ENCODE results near the gene ZNF423. TPM values are rescaled to one million over a fixed set of nuclear protein-coding genes. Genes with fewer than 3 reads are reported as not detected.
A peak's percentile ranks its signal among the peaks of the same experiment; 100 is the strongest.

Gene ZNF423
- not detected for total RNA-seq

GRCh38 chr16:49855822-49856671 is at the start of gene ZNF423:
Gene ZNF423, minus strand, starts transcription at chr16:49856112. Its CDS starts 338 bp downstream, at chr16:49855774.
- peak within 1 kb of the TSS; percentile 61 for H3K4me3 Mint-ChIP-seq
- no peaks in the 10 kb centered on the region for H3K9me3 Mint-ChIP-seq
- POLR2A ChIA-PET: no interaction called here
- peaks cover 55% of the 10 kb centered on the region for H3K27me3 Mint-ChIP-seq
- CTCF ChIA-PET: interaction anchor here (0.6 to 2.0 kb wide), 2 partner anchors 81 to 169 kb away, joined by 3 to 4 read pairs; partner anchors contain the start of gene CNEP1R1
- H3K27ac Mint-ChIP-seq: no peak within 1 kb of the TSS
- peaks cover 13% of the 10 kb centered on the region for H3K4me1 Mint-ChIP-seq
- peaks cover 1% of the 10 kb centered on the region for H3K36me3 Mint-ChIP-seq (ENCODE audit: low read depth)
- no peak for DNase-seq

GRCh38 chr16:49904348-49905062 is 48.6 kb upstream of the ZNF423 start:
- CTCF ChIA-PET: no interaction called here
- no peak overlapping the region for H3K27ac Mint-ChIP-seq
- no peak overlapping the region for H3K4me3 Mint-ChIP-seq
- POLR2A ChIA-PET: no interaction called here
- no peaks in the 10 kb centered on the region for H3K9me3 Mint-ChIP-seq
- no peaks in the 10 kb centered on the region for H3K27me3 Mint-ChIP-seq
- no peaks in the 10 kb centered on the region for H3K4me1 Mint-ChIP-seq
- no peak for DNase-seq
- H3K36me3 Mint-ChIP-seq (ENCODE audit: low read depth): no peaks in the 10 kb centered on the region

- no peak overlapping the region for H3K4me3 Mint-ChIP-seq
- H3K27me3 Mint-ChIP-seq: no peaks in the 10 kb centered on the region
- no peaks in the 10 kb centered on the region for H3K36me3 Mint-ChIP-seq (ENCODE audit: low read depth)
- CTCF ChIA-PET: no interaction called here
- H3K4me1 Mint-ChIP-seq: no peaks in the 10 kb centered on the region
- no peaks in the 10 kb centered on the region for H3K9me3 Mint-ChIP-seq
- POLR2A ChIA-PET: no interaction called here
- DNase-seq: no peak
- no peak overlapping the region for H3K27ac Mint-ChIP-seq
Observed at GRCh38 chr16:49902908-49903307, 47.0 kb upstream of the ZNF423 start.

GRCh38 chr16:49901711-49902110 is 45.8 kb upstream of the ZNF423 start:
- H3K36me3 Mint-ChIP-seq (ENCODE audit: low read depth): no peaks in the 10 kb centered on the region
- H3K27me3 Mint-ChIP-seq: no peaks in the 10 kb centered on the region
- H3K4me1 Mint-ChIP-seq: no peaks in the 10 kb centered on the region
- H3K9me3 Mint-ChIP-seq: no peaks in the 10 kb centered on the region
- no peak for DNase-seq
- H3K4me3 Mint-ChIP-seq: no peak overlapping the region
- H3K27ac Mint-ChIP-seq: no peak overlapping the region
- ChIA-PET POLR2A (no interaction called here), CTCF (interaction anchor here (1.5 kb wide), 1 partner anchor 23 kb away, joined by 3 read pairs; no protein-coding TSS in a partner anchor)

GRCh38 chr16:49900875-49901274 is 45.0 kb upstream of the ZNF423 start:
- Mint-ChIP-seq H3K27ac (no peak overlapping the region), H3K4me1 (no peaks in the 10 kb centered on the region), H3K4me3 (no peak overlapping the region), H3K36me3 (ENCODE audit: low read depth) (no peaks in the 10 kb centered on the region), H3K27me3 (no peaks in the 10 kb centered on the region), H3K9me3 (no peaks in the 10 kb centered on the region)
- no peak for DNase-seq
- POLR2A ChIA-PET: interaction anchor here (0.6 kb wide), 1 partner anchor 24 kb away, joined by 3 read pairs; no protein-coding TSS in a partner anchor
- CTCF ChIA-PET: interaction anchor here (1.5 kb wide), 1 partner anchor 24 kb away, joined by 3 read pairs; no protein-coding TSS in a partner anchor

- ChIA-PET CTCF (interaction anchor here (1.0 to 1.5 kb wide), 2 partner anchors 8 to 25 kb away, joined by 3 to 4 read pairs; no protein-coding TSS in a partner anchor), POLR2A (interaction anchor here (0.6 kb wide), 1 partner anchor 1234 kb away, joined by 3 read pairs; no protein-coding TSS in a partner anchor)
- Mint-ChIP-seq H3K4me3 (no peak overlapping the region), H3K4me1 (no peaks in the 10 kb centered on the region), H3K27me3 (no peaks in the 10 kb centered on the region), H3K9me3 (no peaks in the 10 kb centered on the region), H3K36me3 (ENCODE audit: low read depth) (no peaks in the 10 kb centered on the region), H3K27ac (no peak overlapping the region)
- no peak for DNase-seq
Observed at GRCh38 chr16:49899991-49900695, 44.2 kb upstream of the ZNF423 start.

- ChIA-PET CTCF (interaction anchor here (0.7 kb wide), 1 partner anchor 14 kb away, joined by 3 read pairs; no protein-coding TSS in a partner anchor), POLR2A (no interaction called here)
- peaks cover 4% of the 10 kb centered on the region for H3K27me3 Mint-ChIP-seq
- no peak overlapping the region for H3K27ac Mint-ChIP-seq
- DNase-seq: no peak
- H3K4me1 Mint-ChIP-seq: no peaks in the 10 kb centered on the region
- no peaks in the 10 kb centered on the region for H3K9me3 Mint-ChIP-seq
- H3K4me3 Mint-ChIP-seq: no peak overlapping the region
- no peaks in the 10 kb centered on the region for H3K36me3 Mint-ChIP-seq (ENCODE audit: low read depth)
Observed at GRCh38 chr16:49896447-49896964, 40.6 kb upstream of the ZNF423 start.

- Mint-ChIP-seq H3K36me3 (ENCODE audit: low read depth) (no peaks in the 10 kb centered on the region), H3K4me3 (no peak overlapping the region), H3K9me3 (no peaks in the 10 kb centered on the region), H3K27me3 (peaks cover 7% of the 10 kb centered on the region), H3K4me1 (no peaks in the 10 kb centered on the region), H3K27ac (no peak overlapping the region)
- ChIA-PET POLR2A (no interaction called here), CTCF (interaction anchor here (1.0 to 2.0 kb wide), 3 partner anchors 10 to 14 kb away, joined by 3 to 6 read pairs (median 5); no protein-coding TSS in a partner anchor)
- peak; percentile 14 for DNase-seq
Observed at GRCh38 chr16:49890876-49891275, 35.0 kb upstream of the ZNF423 start.

- peaks cover 7% of the 10 kb centered on the region for H3K27me3 Mint-ChIP-seq
- no peak overlapping the region for H3K4me3 Mint-ChIP-seq
- no peak for DNase-seq
- H3K36me3 Mint-ChIP-seq (ENCODE audit: low read depth): no peaks in the 10 kb centered on the region
- ChIA-PET CTCF (interaction anchor here (0.6 to 2.0 kb wide), 3 partner anchors 9 to 32 kb away, joined by 3 to 6 read pairs (median 4); no protein-coding TSS in a partner anchor), POLR2A (no interaction called here)
- H3K9me3 Mint-ChIP-seq: no peaks in the 10 kb centered on the region
- H3K4me1 Mint-ChIP-seq: no peaks in the 10 kb centered on the region
- H3K27ac Mint-ChIP-seq: no peak overlapping the region
Observed at GRCh38 chr16:49889725-49890397, 33.9 kb upstream of the ZNF423 start.

- no peak for DNase-seq
- CTCF ChIA-PET: interaction anchor here (1.0 to 1.7 kb wide), 2 partner anchors 10 to 28 kb away, joined by 3 to 4 read pairs; no protein-coding TSS in a partner anchor
- Mint-ChIP-seq H3K27ac (no peak overlapping the region), H3K4me3 (no peak overlapping the region), H3K9me3 (no peaks in the 10 kb centered on the region), H3K36me3 (ENCODE audit: low read depth) (no peaks in the 10 kb centered on the region), H3K4me1 (no peaks in the 10 kb centered on the region), H3K27me3 (peaks cover 7% of the 10 kb centered on the region)
- POLR2A ChIA-PET: no interaction called here
Observed at GRCh38 chr16:49886554-49887094, 30.7 kb upstream of the ZNF423 start.

- POLR2A ChIA-PET: no interaction called here
- no peaks in the 10 kb centered on the region for H3K4me1 Mint-ChIP-seq
- CTCF ChIA-PET: no interaction called here
- H3K36me3 Mint-ChIP-seq (ENCODE audit: low read depth): no peaks in the 10 kb centered on the region
- H3K9me3 Mint-ChIP-seq: no peaks in the 10 kb centered on the region
- H3K27ac Mint-ChIP-seq: no peak overlapping the region
- no peak overlapping the region for H3K4me3 Mint-ChIP-seq
- peaks cover 3% of the 10 kb centered on the region for H3K27me3 Mint-ChIP-seq
- DNase-seq: no peak
Observed at GRCh38 chr16:49884033-49885015, 28.4 kb upstream of the ZNF423 start.
